Progenitor cell of endocrine pancreas (in vitro differentiated cells): Measurements from ENCODE around the gene SYNGAP1. TPM values are rescaled to one million over a fixed set of nuclear protein-coding genes. Genes with fewer than 3 reads are reported as not detected.

Experiments
- DNase-seq: peaks from one replicate; pipeline ENCODE4 v3.0.0; 2021; ENCODE audit warnings: low spot score; ENCODE audit not compliant: unreplicated experiment
- H3K27ac Mint-ChIP-seq: 2 replicates; pipeline ENCODE4 v1.8.0; 2021; ENCODE audit warnings: mild to moderate bottlenecking, moderate library complexity, mixed read lengths
- H3K27me3 Mint-ChIP-seq: 2 replicates; pipeline ENCODE4 v1.8.0; 2021; ENCODE audit warnings: mixed read lengths
- H3K36me3 Mint-ChIP-seq: 2 replicates; pipeline ENCODE4 v1.8.0; 2022; ENCODE audit warnings: mixed read lengths; ENCODE audit not compliant: insufficient read depth
- H3K4me1 Mint-ChIP-seq: 2 replicates; pipeline ENCODE4 v1.8.0; 2021; ENCODE audit warnings: low read depth, mixed read lengths
- H3K4me3 Mint-ChIP-seq: 2 replicates; pipeline ENCODE4 v1.8.0; 2021; ENCODE audit warnings: low read depth, mild to moderate bottlenecking, moderate library complexity, mixed read lengths
- H3K9me3 Mint-ChIP-seq: 2 replicates; pipeline ENCODE4 v1.8.0; 2021; ENCODE audit warnings: low read depth, mixed read lengths
- CTCF ChIP-seq: fragments of 200-600 bp; sonication (generic); IDR thresholded peaks from one replicate; pipeline ENCODE4 v1.5.0; 2021; ENCODE audit warnings: antibody characterized with exemption, mild to moderate bottlenecking; ENCODE audit not compliant: unreplicated experiment
- total RNA-seq: library from RNA; stranded (reverse); gene quantifications from 2 replicates; pipeline ENCODE4 v1.2.1, GENCODE V29; 2021

The SYNGAP1 gene
- total RNA-seq, 1 donor from 2014 or later, result 60.3 TPM

DNA sequence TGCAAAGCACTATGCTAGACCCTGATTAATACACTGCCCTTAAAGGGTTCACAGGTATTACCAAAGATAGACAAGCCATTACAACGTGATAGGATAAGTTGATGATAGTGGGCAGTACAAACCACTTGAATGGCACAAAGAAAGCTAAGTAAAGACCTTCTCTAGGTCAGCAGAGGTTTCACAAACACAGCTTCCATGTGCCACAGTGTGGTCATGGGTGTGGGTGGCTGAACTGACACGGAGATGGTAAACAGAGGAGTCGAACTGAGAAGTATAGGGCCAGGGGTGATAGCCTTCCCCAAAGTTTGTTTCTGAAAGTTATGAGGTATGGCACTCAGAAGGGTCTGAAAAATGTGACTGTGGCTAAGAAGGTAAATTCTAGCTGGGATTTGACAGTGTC, 38.8 kb downstream of the SYNGAP1 start:
- no peak overlapping the region for H3K27ac Mint-ChIP-seq
- no peak overlapping the region for H3K4me3 Mint-ChIP-seq
- TF ChIP-seq CTCF, result no peak
- no peaks in the 10 kb centered on the region for H3K9me3 Mint-ChIP-seq
- H3K27me3 Mint-ChIP-seq, result peaks cover 12% of the 10 kb centered on the region
- peaks cover 2% of the 10 kb centered on the region for H3K36me3 Mint-ChIP-seq
- H3K4me1 Mint-ChIP-seq, result peaks cover 10% of the 10 kb centered on the region
- no peak for DNase-seq

GRCh38 chr6:33459226-33459625, 39.4 kb downstream of the SYNGAP1 start:
- Mint-ChIP-seq H3K4me1 (peaks cover 8% of the 10 kb centered on the region), H3K36me3 (peaks cover 2% of the 10 kb centered on the region), H3K27ac (no peak overlapping the region), H3K27me3 (peaks cover 13% of the 10 kb centered on the region), H3K9me3 (no peaks in the 10 kb centered on the region), H3K4me3 (no peak overlapping the region)
- no peak for DNase-seq
- no peak for TF ChIP-seq CTCF

DNA sequence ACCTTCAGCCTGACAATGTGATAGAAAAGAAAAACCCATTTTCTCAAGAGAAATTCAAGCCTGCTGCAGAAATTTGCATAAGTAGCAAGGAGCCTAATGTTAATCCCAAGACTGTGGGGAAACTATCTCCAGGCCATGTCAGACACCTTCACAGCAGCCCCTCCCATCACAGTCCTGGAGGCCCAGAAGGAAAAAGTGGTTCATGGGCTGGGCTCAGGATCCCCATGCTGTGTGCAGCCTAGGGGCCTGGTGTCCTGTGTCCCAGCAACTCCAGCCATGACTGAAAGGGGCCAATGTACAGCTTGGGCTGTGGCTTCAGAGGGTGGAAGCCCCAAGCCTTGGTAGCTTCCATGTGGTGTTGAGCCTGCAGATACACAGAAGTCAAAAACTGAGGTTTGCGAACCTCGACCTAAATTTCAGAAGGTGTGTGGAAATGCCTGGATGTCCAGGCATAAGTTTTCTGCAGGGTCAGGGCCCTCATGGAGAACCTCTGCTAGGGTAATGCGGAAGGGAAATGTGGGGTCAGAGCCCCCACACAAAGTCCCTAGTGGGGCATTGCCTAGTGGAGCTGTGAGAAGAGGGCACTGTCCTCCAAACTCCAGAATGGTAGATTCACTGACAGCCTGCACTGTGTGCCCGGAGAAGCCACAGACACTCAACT, 46.3 kb downstream of the SYNGAP1 start:
- DNase-seq, result no peak
- H3K27me3 Mint-ChIP-seq, result peaks cover 13% of the 10 kb centered on the region
- H3K4me3 Mint-ChIP-seq, result no peak overlapping the region
- no peaks in the 10 kb centered on the region for H3K36me3 Mint-ChIP-seq
- peaks cover 4% of the 10 kb centered on the region for H3K9me3 Mint-ChIP-seq
- no peaks in the 10 kb centered on the region for H3K4me1 Mint-ChIP-seq
- TF ChIP-seq CTCF, result no peak
- H3K27ac Mint-ChIP-seq, result no peak overlapping the region

DNA sequence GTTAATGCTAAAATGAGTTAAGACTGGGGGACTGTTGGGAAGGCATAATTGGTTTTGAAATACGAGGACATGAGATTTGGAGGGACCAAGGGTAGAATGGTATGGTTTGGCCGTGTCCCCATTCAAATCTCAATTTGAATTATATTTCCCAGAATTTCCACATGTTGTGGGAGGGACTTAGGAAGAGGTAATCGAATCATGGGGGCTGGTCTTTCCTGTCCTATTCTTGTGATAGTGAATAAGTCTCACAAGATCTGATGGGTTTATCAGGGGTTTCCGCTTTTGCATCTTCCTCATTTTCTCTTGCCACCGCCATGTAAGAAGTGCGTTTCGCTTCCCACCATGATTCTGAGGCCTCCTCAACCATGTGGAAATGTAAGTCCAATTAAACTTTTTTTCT, 47.2 kb downstream of the SYNGAP1 start:
- H3K4me1 Mint-ChIP-seq, result no peaks in the 10 kb centered on the region
- TF ChIP-seq CTCF, result no peak
- no peaks in the 10 kb centered on the region for H3K36me3 Mint-ChIP-seq
- no peak overlapping the region for H3K27ac Mint-ChIP-seq
- DNase-seq, result no peak
- no peak overlapping the region for H3K4me3 Mint-ChIP-seq
- H3K9me3 Mint-ChIP-seq, result peaks cover 4% of the 10 kb centered on the region
- peaks cover 10% of the 10 kb centered on the region for H3K27me3 Mint-ChIP-seq

GRCh38 chr6:33469661-33470060, 49.8 kb downstream of the SYNGAP1 start:
- TF ChIP-seq CTCF, result no peak
- no peak for DNase-seq
- Mint-ChIP-seq H3K4me1 (no peaks in the 10 kb centered on the region), H3K4me3 (no peak overlapping the region), H3K27me3 (no peaks in the 10 kb centered on the region), H3K36me3 (no peaks in the 10 kb centered on the region), H3K27ac (no peak overlapping the region), H3K9me3 (peaks cover 4% of the 10 kb centered on the region)
